ENCODE measurements around the gene GALNS.
"Not testable (repeated sequence)": the region's sequence is repeated elsewhere in the genome, so short reads cannot be mapped to it uniquely, and the experiment has no call there.

GALNS gene

GRCh38 chr16:88772871-88773811, 83.6 kb downstream of the GALNS start:
- no peak overlapping the region for H3K9ac ChIP-seq (ENCODE audit: low read depth, low read length)
- TF ChIP-seq CTCF (IDR thresholded peaks at IDR 0.05; ENCODE audit: borderline replicate concordance, extremely low read depth, low read length, poor library complexity, severe bottlenecking): no peak
- TF ChIP-seq EZH2 (IDR thresholded peaks at IDR 0.05; ENCODE audit: borderline replicate concordance, low read depth, low read length, severe bottlenecking): no peak
- peaks cover 24% of the 10 kb centered on the region for H3K36me3 ChIP-seq (ENCODE audit: insufficient read depth, low read length)
- H3K4me3 ChIP-seq (ENCODE audit: low read depth in 1 of 2, low read length in 2 of 2): no peak overlapping the region
- H3K4me1 ChIP-seq (ENCODE audit: insufficient read depth, low read length): no peaks in the 10 kb centered on the region
- DNase-seq (no peak), ATAC-seq (ENCODE audit: insufficient read depth, low read depth) (no peak)
- H3K9me3 ChIP-seq (ENCODE audit: insufficient read depth, low read length, severe bottlenecking): no peaks in the 10 kb centered on the region
- no peak overlapping the region for H3K4me2 ChIP-seq (ENCODE audit: insufficient read depth, low read length)
- peaks cover 95% of the 10 kb centered on the region for H3K79me2 ChIP-seq (ENCODE audit: insufficient read depth, low read length)
- no peak overlapping the region for H3K27ac ChIP-seq (ENCODE audit: low read length)
- H3K27me3 ChIP-seq (ENCODE audit: insufficient read depth, low read length, poor library complexity): no peaks in the 10 kb centered on the region
- H2AFZ ChIP-seq (ENCODE audit: low read depth, low read length): no peak overlapping the region
- peaks cover 88% of the 10 kb centered on the region for H4K20me1 ChIP-seq (ENCODE audit: insufficient read depth, low read length)

GRCh38 chr16:88771781-88772180, 85.0 kb downstream of the GALNS start:
- not testable (repeated sequence) for ATAC-seq (ENCODE audit: insufficient read depth, low read depth); H3K9ac ChIP-seq (ENCODE audit: low read depth, low read length); H3K4me1 ChIP-seq (ENCODE audit: insufficient read depth, low read length)

GRCh38 chr16:88771294-88771772, 85.4 kb downstream of the GALNS start:
- Histone ChIP-seq H3K36me3 (ENCODE audit: insufficient read depth, low read length) (peaks cover 15% of the 10 kb centered on the region), H4K20me1 (ENCODE audit: insufficient read depth, low read length) (peaks cover 90% of the 10 kb centered on the region), H3K4me3 (ENCODE audit: low read depth in 1 of 2, low read length in 2 of 2) (no peak overlapping the region), H3K4me1 (ENCODE audit: insufficient read depth, low read length) (no peaks in the 10 kb centered on the region), H2AFZ (ENCODE audit: low read depth, low read length) (no peak overlapping the region), H3K9me3 (ENCODE audit: insufficient read depth, low read length, severe bottlenecking) (no peaks in the 10 kb centered on the region), H3K4me2 (ENCODE audit: insufficient read depth, low read length) (no peak overlapping the region), H3K79me2 (ENCODE audit: insufficient read depth, low read length) (peaks cover 95% of the 10 kb centered on the region), H3K27me3 (ENCODE audit: insufficient read depth, low read length, poor library complexity) (no peaks in the 10 kb centered on the region), H3K9ac (ENCODE audit: low read depth, low read length) (no peak overlapping the region), H3K27ac (ENCODE audit: low read length) (no peak overlapping the region)
- DNase-seq: no peak
- TF ChIP-seq EZH2 (IDR thresholded peaks at IDR 0.05; ENCODE audit: borderline replicate concordance, low read depth, low read length, severe bottlenecking): no peak
- TF ChIP-seq CTCF (IDR thresholded peaks at IDR 0.05; ENCODE audit: borderline replicate concordance, extremely low read depth, low read length, poor library complexity, severe bottlenecking): no peak
- ATAC-seq (ENCODE audit: insufficient read depth, low read depth): peak; percentile 12; the same call in 1 of the 3 replicates

More at GRCh38 chr16:88771781-88772180, 85.0 kb downstream of the GALNS start:
- not testable (repeated sequence) for H3K4me2 ChIP-seq (ENCODE audit: insufficient read depth, low read length); DNase-seq; H3K4me3 ChIP-seq (ENCODE audit: low read depth in 1 of 2, low read length in 2 of 2); H3K27me3 ChIP-seq (ENCODE audit: insufficient read depth, low read length, poor library complexity); H3K27ac ChIP-seq (ENCODE audit: low read length); H3K9me3 ChIP-seq (ENCODE audit: insufficient read depth, low read length, severe bottlenecking); H2AFZ ChIP-seq (ENCODE audit: low read depth, low read length)
- peaks cover 95% of the 10 kb centered on the region for H3K79me2 ChIP-seq (ENCODE audit: insufficient read depth, low read length)
- H3K36me3 ChIP-seq (ENCODE audit: insufficient read depth, low read length): peaks cover 20% of the 10 kb centered on the region
- H4K20me1 ChIP-seq (ENCODE audit: insufficient read depth, low read length): peaks cover 90% of the 10 kb centered on the region

Data from DND-41 (cell line).